Glutamatergic neuron (in vitro differentiated cells): ENCODE measurements around the gene CYP26A1. TPM values are rescaled to one million over a fixed set of nuclear protein-coding genes. Genes with fewer than 3 reads are reported as not detected.
A peak's percentile ranks its signal among the peaks of the same experiment; 100 is the strongest.

Experiments
- DNase-seq: peaks from one replicate; pipeline ENCODE4 v3.0.0; 2022
- H3K27ac Mint-ChIP-seq: one replicate; pipeline ENCODE4 v1.8.0; 2020; ENCODE audit warnings: mild to moderate bottlenecking, mixed read lengths, inconsistent platforms; ENCODE audit not compliant: unreplicated experiment
- H3K27me3 Mint-ChIP-seq: one replicate; pipeline ENCODE4 v1.8.0; 2020; ENCODE audit warnings: mild to moderate bottlenecking, moderate library complexity, mixed read lengths, inconsistent platforms; ENCODE audit not compliant: unreplicated experiment
- H3K36me3 Mint-ChIP-seq: one replicate; pipeline ENCODE4 v1.8.0; 2020; ENCODE audit warnings: mild to moderate bottlenecking, mixed read lengths, inconsistent platforms; ENCODE audit not compliant: unreplicated experiment
- H3K4me1 Mint-ChIP-seq: one replicate; pipeline ENCODE4 v1.8.0; 2020; ENCODE audit warnings: mild to moderate bottlenecking, low read depth, mixed read lengths, inconsistent platforms; ENCODE audit not compliant: unreplicated experiment
- H3K4me3 Mint-ChIP-seq: one replicate; pipeline ENCODE4 v1.8.0; 2020; ENCODE audit warnings: mild to moderate bottlenecking, mixed read lengths, inconsistent platforms; ENCODE audit not compliant: unreplicated experiment
- H3K9me3 Mint-ChIP-seq: one replicate; pipeline ENCODE4 v1.8.0; 2020; ENCODE audit warnings: mild to moderate bottlenecking, moderate library complexity, mixed read lengths, inconsistent platforms; ENCODE audit not compliant: unreplicated experiment
- long read RNA-seq: library from polyadenylated mRNA; unstranded; transcript quantifications from one replicate; pipeline ENCODE4 v2.0.0, GENCODE V29; 2020; ENCODE audit not compliant: unreplicated experiment
- total RNA-seq: library from RNA; stranded (reverse); fragmentation: NEBNext Ultra II Directional; extraction: Animal tissue kit (Norgen Biotek cat#: 25700); gene quantifications from one replicate; pipeline ENCODE4 v1.2.1, GENCODE V29; 2021; ENCODE audit not compliant: unreplicated experiment
- TF ChIP-seq, protein P1 (sequence below): fragments of 200-600 bp; sonication (generic); IDR thresholded peaks from one replicate; pipeline ENCODE4 v1.5.0; 2021; ENCODE audit not compliant: partially characterized antibody, unreplicated experiment

Gene CYP26A1, protein sequence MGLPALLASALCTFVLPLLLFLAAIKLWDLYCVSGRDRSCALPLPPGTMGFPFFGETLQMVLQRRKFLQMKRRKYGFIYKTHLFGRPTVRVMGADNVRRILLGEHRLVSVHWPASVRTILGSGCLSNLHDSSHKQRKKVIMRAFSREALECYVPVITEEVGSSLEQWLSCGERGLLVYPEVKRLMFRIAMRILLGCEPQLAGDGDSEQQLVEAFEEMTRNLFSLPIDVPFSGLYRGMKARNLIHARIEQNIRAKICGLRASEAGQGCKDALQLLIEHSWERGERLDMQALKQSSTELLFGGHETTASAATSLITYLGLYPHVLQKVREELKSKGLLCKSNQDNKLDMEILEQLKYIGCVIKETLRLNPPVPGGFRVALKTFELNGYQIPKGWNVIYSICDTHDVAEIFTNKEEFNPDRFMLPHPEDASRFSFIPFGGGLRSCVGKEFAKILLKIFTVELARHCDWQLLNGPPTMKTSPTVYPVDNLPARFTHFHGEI
- total RNA-seq: 4.2 TPM
- long read RNA-seq, partial matches to known transcripts: 3 of 8 reads
- long read RNA-seq, other reads (novel, unspliced or antisense): 0 of 8 reads

DNA sequence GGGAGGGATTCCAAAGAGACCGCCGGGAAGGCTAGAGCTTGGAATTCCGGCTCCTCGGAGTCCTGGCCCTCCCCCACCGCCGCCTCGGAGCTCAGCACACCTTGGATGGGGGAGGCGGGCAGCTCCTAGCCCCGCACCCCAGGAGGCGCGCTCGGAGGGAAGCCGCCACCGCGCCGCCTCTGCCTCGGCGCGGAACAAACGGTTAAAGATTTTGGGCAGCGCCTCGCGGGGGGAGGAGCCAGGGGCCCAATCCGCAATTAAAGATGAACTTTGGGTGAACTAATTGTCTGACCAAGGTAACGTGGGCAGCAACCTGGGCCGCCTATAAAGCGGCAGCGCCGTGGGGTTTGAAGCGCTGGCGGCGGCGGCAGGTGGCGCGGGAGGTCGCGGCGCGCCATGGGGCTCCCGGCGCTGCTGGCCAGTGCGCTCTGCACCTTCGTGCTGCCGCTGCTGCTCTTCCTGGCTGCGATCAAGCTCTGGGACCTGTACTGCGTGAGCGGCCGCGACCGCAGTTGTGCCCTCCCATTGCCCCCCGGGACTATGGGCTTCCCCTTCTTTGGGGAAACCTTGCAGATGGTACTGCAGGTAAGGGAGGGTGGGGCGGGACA lies at the start of gene CYP26A1:
Gene CYP26A1, plus strand, starts transcription at position 355 of the 608 bp plus-strand sequence. Its CDS starts 42 bp downstream, at position 397.
- DNase-seq: no peak
- Mint-ChIP-seq H3K36me3 (no peaks in the 10 kb centered on the region), H3K27ac (no peak within 1 kb of the TSS), H3K27me3 (peaks cover 37% of the 10 kb centered on the region), H3K9me3 (peaks cover 8% of the 10 kb centered on the region), H3K4me3 (peak within 1 kb of the TSS; percentile 90), H3K4me1 (peaks cover 5% of the 10 kb centered on the region)
- TF ChIP-seq, protein P1, sequence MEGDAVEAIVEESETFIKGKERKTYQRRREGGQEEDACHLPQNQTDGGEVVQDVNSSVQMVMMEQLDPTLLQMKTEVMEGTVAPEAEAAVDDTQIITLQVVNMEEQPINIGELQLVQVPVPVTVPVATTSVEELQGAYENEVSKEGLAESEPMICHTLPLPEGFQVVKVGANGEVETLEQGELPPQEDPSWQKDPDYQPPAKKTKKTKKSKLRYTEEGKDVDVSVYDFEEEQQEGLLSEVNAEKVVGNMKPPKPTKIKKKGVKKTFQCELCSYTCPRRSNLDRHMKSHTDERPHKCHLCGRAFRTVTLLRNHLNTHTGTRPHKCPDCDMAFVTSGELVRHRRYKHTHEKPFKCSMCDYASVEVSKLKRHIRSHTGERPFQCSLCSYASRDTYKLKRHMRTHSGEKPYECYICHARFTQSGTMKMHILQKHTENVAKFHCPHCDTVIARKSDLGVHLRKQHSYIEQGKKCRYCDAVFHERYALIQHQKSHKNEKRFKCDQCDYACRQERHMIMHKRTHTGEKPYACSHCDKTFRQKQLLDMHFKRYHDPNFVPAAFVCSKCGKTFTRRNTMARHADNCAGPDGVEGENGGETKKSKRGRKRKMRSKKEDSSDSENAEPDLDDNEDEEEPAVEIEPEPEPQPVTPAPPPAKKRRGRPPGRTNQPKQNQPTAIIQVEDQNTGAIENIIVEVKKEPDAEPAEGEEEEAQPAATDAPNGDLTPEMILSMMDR: peak; percentile 19

DNA sequence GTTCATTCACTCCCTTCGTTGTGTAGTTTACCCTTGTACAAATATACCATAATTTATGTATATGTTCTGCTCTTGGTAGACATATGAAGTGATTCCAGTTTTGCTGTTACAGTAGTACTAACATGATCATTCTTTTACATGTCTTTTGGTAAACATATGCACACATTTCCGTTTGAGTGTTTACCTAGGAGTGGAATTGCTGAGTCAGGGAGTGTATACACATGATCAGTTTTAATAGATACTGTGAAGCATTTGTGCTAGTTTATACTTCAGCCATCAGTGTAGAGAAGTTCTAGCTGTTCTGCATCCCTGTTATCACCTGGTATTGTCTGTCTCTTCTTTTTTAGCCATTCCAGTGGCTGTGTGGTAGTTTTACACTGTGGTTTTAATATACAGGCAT lies 47.6 kb upstream of the CYP26A1 start:
- DNase-seq: no peak
- Mint-ChIP-seq H3K4me1 (no peaks in the 10 kb centered on the region), H3K9me3 (peaks cover 4% of the 10 kb centered on the region), H3K27ac (no peak overlapping the region), H3K36me3 (peaks cover 13% of the 10 kb centered on the region), H3K27me3 (peaks cover 4% of the 10 kb centered on the region), H3K4me3 (no peak overlapping the region)
- TF ChIP-seq, protein P1: no peak

- TF ChIP-seq, protein P1: no peak
- Mint-ChIP-seq H3K9me3 (peaks cover 4% of the 10 kb centered on the region), H3K4me1 (no peaks in the 10 kb centered on the region), H3K27ac (no peak overlapping the region), H3K4me3 (no peak overlapping the region), H3K36me3 (peaks cover 13% of the 10 kb centered on the region), H3K27me3 (peaks cover 4% of the 10 kb centered on the region)
- DNase-seq: no peak
Measured at GRCh38 chr10:93027508-93027907, 46.2 kb upstream of the CYP26A1 start.

DNA sequence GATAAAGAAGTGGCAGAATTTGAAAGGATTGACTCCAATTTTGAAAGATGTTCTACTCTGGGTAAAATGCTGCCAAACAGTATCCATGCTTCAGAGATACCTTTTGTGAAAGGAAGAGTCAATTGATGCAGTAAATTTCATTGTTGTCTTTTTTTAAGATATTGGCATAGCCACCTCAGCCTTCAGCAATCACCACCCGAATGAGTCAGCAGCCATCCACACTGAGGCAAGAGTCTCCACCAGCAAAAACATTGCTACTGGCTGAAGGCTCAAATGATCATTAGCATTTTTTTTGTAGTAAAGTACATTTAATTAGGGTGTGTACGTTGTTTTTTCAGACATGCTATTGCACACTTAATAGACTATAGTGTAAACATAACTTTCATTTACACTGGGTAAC lies 44.8 kb upstream of the CYP26A1 start:
- no peak overlapping the region for H3K27ac Mint-ChIP-seq
- H3K4me1 Mint-ChIP-seq: no peaks in the 10 kb centered on the region
- DNase-seq: no peak
- peaks cover 13% of the 10 kb centered on the region for H3K36me3 Mint-ChIP-seq
- peaks cover 4% of the 10 kb centered on the region for H3K9me3 Mint-ChIP-seq
- peaks cover 4% of the 10 kb centered on the region for H3K27me3 Mint-ChIP-seq
- H3K4me3 Mint-ChIP-seq: no peak overlapping the region
- TF ChIP-seq, protein P1: no peak

DNA sequence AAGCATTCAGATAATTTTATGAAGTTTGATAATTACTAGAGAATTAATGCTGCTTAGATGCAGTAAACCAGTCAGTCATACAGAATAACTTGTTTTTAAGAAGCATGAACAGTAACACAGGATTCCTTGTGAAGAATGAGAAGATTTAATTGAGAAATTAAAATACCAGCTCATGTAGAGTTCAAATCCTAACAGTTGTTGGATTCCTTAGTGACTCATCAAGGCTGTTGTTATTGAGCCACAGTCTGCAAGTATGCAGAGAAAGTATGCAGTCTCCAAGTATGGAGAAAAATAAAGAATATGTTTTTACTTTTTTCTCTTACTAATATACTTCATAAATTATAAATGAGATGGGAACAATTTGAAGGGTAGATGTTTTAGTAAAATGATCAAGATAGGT lies 43.3 kb upstream of the CYP26A1 start:
- H3K27ac Mint-ChIP-seq: no peak overlapping the region
- no peaks in the 10 kb centered on the region for H3K4me1 Mint-ChIP-seq
- TF ChIP-seq, protein P1: no peak
- no peak for DNase-seq
- H3K9me3 Mint-ChIP-seq: peaks cover 4% of the 10 kb centered on the region
- H3K36me3 Mint-ChIP-seq: peaks cover 13% of the 10 kb centered on the region
- H3K4me3 Mint-ChIP-seq: no peak overlapping the region
- peaks cover 4% of the 10 kb centered on the region for H3K27me3 Mint-ChIP-seq
